Caco-2 (cell line): ENCODE results near the gene CACNA1I. TPM values are rescaled to one million over a fixed set of nuclear protein-coding genes. Genes with fewer than 3 reads are reported as not detected.
A peak's percentile ranks its signal among the peaks of the same experiment; 100 is the strongest.

Experiments
- BruUV-seq: library from RNA; stranded (reverse); fragments of 400-500 nt; replicated peaks from 2 replicates; lab custom pipeline; 2021; lab: Mats Ljungman, UMichigan
- CTCF ChIA-PET: fragments of 300-600 bp; sonication (Branson Sonifier 250); formaldehyde crosslinking; loops from one replicate; lab custom pipeline; 2022; ENCODE audit warnings: antibody characterized with exemption; lab: Charles Lee
- POLR2A ChIA-PET: fragments of 300-600 bp; sonication (Branson Sonifier 250); formaldehyde crosslinking; loops from one replicate; lab custom pipeline; 2022; ENCODE audit warnings: antibody characterized with exemption; lab: Charles Lee
- DNase-seq, 2 experiments: peaks; one replicate each; pipeline versions ENCODE4 v3.0.0 to v3.0.0-alpha.2; 2020 to 2022
- H3K27me3 ChIP-seq: replicated peaks from 2 replicates; pipeline ENCODE4 v1.6.0; 2011; ENCODE audit warnings: low read length; ENCODE audit not compliant: control insufficient read depth, insufficient read depth
- H3K36me3 ChIP-seq: 2 replicates; pipeline ENCODE4 v1.5.1; 2011; ENCODE audit warnings: low read length; ENCODE audit not compliant: control insufficient read depth, insufficient read depth
- H3K4me1 ChIP-seq: fragments of 250-450 bp; sonication (Bioruptor Pico); 2 replicates; pipeline ENCODE4 v1.5.1; 2020; ENCODE audit warnings: mild to moderate bottlenecking
- H3K4me3 ChIP-seq: 2 replicates; pipeline ENCODE4 v1.5.1; 2011; ENCODE audit warnings: low read depth, mild to moderate bottlenecking, control low read depth, low read length
- H3K9me3 ChIP-seq: fragments of 250-450 bp; sonication (Bioruptor Pico); 2 replicates; pipeline ENCODE4 v1.5.1; 2020; ENCODE audit warnings: mild to moderate bottlenecking, moderate library complexity
- H3K27ac Mint-ChIP-seq: one replicate; pipeline ENCODE4 v1.8.0; 2022; ENCODE audit warnings: mixed read lengths; ENCODE audit not compliant: unreplicated experiment
- H3K27me3 Mint-ChIP-seq: one replicate; pipeline ENCODE4 v1.8.0; 2022; ENCODE audit warnings: mixed read lengths; ENCODE audit not compliant: insufficient read depth, unreplicated experiment
- H3K36me3 Mint-ChIP-seq: one replicate; pipeline ENCODE4 v1.8.0; 2022; ENCODE audit warnings: mild to moderate bottlenecking, mixed read lengths; ENCODE audit not compliant: insufficient read depth, unreplicated experiment
- H3K4me1 Mint-ChIP-seq: one replicate; pipeline ENCODE4 v1.8.0; 2022; ENCODE audit warnings: low read depth, mixed read lengths; ENCODE audit not compliant: unreplicated experiment
- H3K4me3 Mint-ChIP-seq: one replicate; pipeline ENCODE4 v1.8.0; 2022; ENCODE audit warnings: mild to moderate bottlenecking, moderate library complexity, mixed read lengths; ENCODE audit not compliant: unreplicated experiment
- H3K9me3 Mint-ChIP-seq: one replicate; pipeline ENCODE4 v1.8.0; 2022; ENCODE audit warnings: mixed read lengths; ENCODE audit not compliant: unreplicated experiment
- intact Hi-C: fragments of 100-400 bp; cut with micrococcal nuclease; formaldehyde crosslinking; loops from one replicate; pipeline ENCODE4 v1.10.0; 2022; ENCODE audit not compliant: unreplicated experiment
- total RNA-seq: library from RNA; stranded (reverse); gene quantifications from 2 replicates; pipeline ENCODE4 v1.2.3, GENCODE V29; 2022
- TF ChIP-seq, protein P1 (sequence below), 2 experiments: fragments of 200-600 bp in 1 of 2; IDR thresholded peaks; 1 replicate in 1 of 2; 2 replicates in 1 of 2; pipeline versions ENCODE4 v1.5.1 to v1.8.0; 2011 to 2022; ENCODE audit warnings: antibody characterized with exemption in 1 of 2, control low read depth in 1 of 2, inconsistent platforms in 1 of 2, low read depth in 1 of 2, low read length in 1 of 2, mild to moderate bottlenecking in 1 of 2, moderate library complexity in 1 of 2; ENCODE audit not compliant: insufficient read depth in 1 of 2, severe bottlenecking in 1 of 2, unreplicated experiment in 1 of 2

The CACNA1I gene
- total RNA-seq, 1 experiment from 2014 or later, result not detected

DNA sequence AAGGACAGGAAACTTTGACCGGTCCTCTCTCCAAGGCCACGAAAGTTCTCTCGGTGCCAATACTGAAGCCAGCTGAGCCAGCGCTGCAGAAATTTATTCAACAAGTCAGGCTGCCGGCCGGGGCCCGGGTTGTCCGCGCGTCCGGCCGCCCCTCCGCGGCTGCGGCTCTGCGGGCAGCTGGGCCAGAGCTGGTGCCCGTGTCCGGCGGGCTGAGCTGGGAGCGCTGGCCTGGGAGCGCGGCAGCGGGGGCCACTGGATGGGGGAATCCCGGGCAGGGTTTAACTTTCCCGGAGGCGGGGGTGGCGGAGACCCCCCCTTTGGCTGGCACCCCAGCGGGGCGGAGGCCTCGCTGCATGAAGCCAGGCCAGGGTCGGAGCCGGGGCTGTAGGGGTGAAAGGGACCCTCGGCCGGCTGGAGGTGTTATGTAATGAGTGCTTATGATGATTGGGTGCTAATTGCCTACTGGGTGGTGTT lies 12.3 kb upstream of the CACNA1I start:
- no peak overlapping the region for H3K4me3 ChIP-seq
- no peak overlapping the region for H3K4me3 Mint-ChIP-seq
- TF ChIP-seq, protein P1, sequence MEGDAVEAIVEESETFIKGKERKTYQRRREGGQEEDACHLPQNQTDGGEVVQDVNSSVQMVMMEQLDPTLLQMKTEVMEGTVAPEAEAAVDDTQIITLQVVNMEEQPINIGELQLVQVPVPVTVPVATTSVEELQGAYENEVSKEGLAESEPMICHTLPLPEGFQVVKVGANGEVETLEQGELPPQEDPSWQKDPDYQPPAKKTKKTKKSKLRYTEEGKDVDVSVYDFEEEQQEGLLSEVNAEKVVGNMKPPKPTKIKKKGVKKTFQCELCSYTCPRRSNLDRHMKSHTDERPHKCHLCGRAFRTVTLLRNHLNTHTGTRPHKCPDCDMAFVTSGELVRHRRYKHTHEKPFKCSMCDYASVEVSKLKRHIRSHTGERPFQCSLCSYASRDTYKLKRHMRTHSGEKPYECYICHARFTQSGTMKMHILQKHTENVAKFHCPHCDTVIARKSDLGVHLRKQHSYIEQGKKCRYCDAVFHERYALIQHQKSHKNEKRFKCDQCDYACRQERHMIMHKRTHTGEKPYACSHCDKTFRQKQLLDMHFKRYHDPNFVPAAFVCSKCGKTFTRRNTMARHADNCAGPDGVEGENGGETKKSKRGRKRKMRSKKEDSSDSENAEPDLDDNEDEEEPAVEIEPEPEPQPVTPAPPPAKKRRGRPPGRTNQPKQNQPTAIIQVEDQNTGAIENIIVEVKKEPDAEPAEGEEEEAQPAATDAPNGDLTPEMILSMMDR (IDR thresholded peaks at IDR 0.05; ENCODE audit: insufficient read depth in 1 of 2, low read depth in 1 of 2, low read length in 1 of 2, severe bottlenecking in 1 of 2, unreplicated experiment in 1 of 2), result no peak
- H3K27me3 ChIP-seq, result peaks cover 6% of the 10 kb centered on the region
- no peaks in the 10 kb centered on the region for H3K4me1 ChIP-seq
- no TSS peak for BruUV-seq
- H3K27ac Mint-ChIP-seq, result no peak overlapping the region
- intact Hi-C loops, result loop anchor here (10.0 kb wide), 1 partner anchor 167 kb away; no protein-coding TSS in a partner anchor
- no peaks in the 10 kb centered on the region for H3K9me3 ChIP-seq
- peaks cover 14% of the 10 kb centered on the region for H3K27me3 Mint-ChIP-seq
- no peaks in the 10 kb centered on the region for H3K36me3 ChIP-seq
- no peaks in the 10 kb centered on the region for H3K36me3 Mint-ChIP-seq
- DNase-seq, result no peak
- CTCF ChIA-PET, result no interaction called here
- POLR2A ChIA-PET, result no interaction called here
- H3K9me3 Mint-ChIP-seq, result no peaks in the 10 kb centered on the region
- peaks cover 5% of the 10 kb centered on the region for H3K4me1 Mint-ChIP-seq

DNA sequence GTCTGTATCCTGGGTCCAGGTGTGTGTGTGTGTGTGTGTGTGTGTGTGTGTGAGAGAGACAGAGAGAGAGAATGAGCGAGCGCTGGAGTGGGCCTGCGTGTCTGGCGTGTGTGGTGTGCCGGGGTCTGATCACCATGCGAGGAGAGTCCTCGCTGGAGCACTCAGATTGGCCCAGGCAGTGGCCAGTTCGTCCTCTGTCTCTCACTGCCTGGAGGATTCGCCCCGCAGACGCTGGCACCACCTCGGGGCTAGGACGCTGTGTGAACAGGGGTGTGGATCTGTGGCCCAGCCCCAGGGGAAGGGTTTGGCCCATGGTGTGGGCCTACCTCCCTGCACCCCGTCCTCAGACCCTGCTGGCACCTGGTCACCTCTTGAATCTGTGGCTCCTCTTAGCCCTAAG lies 11.6 kb upstream of the CACNA1I start:
- Histone ChIP-seq H3K27me3 (peaks cover 6% of the 10 kb centered on the region), H3K36me3 (no peaks in the 10 kb centered on the region), H3K9me3 (no peaks in the 10 kb centered on the region), H3K4me3 (no peak overlapping the region), H3K4me1 (no peaks in the 10 kb centered on the region)
- no peak overlapping the region for H3K27ac Mint-ChIP-seq
- intact Hi-C loops, result loop anchor here (10.0 kb wide), 1 partner anchor 166 kb away; no protein-coding TSS in a partner anchor
- H3K27me3 Mint-ChIP-seq, result peaks cover 14% of the 10 kb centered on the region
- TF ChIP-seq, protein P1 (IDR thresholded peaks at IDR 0.05; ENCODE audit: insufficient read depth in 1 of 2, low read depth in 1 of 2, low read length in 1 of 2, severe bottlenecking in 1 of 2, unreplicated experiment in 1 of 2), result no peak
- ChIA-PET POLR2A (no interaction called here), CTCF (interaction anchor here (1.2 kb wide), 1 partner anchor 12 kb away, joined by 3 read pairs; no protein-coding TSS in a partner anchor)
- no TSS peak for BruUV-seq
- H3K4me3 Mint-ChIP-seq, result no peak overlapping the region
- peaks cover 5% of the 10 kb centered on the region for H3K4me1 Mint-ChIP-seq
- no peak for DNase-seq
- H3K9me3 Mint-ChIP-seq, result no peaks in the 10 kb centered on the region
- no peaks in the 10 kb centered on the region for H3K36me3 Mint-ChIP-seq

GRCh38 chr22:39559456-39560105 lies 11.0 kb upstream of the CACNA1I start:
- H3K36me3 Mint-ChIP-seq, result no peaks in the 10 kb centered on the region
- H3K4me3 Mint-ChIP-seq, result no peak overlapping the region
- BruUV-seq, result no TSS peak
- intact Hi-C loops, result loop anchor here (10.0 kb wide), 1 partner anchor 165 kb away; no protein-coding TSS in a partner anchor
- H3K4me1 ChIP-seq, result no peaks in the 10 kb centered on the region
- peaks cover 14% of the 10 kb centered on the region for H3K27me3 Mint-ChIP-seq
- CTCF ChIA-PET, result interaction anchor here (0.6 to 1.2 kb wide), 6 partner anchors 12 to 465 kb away, joined by 3 to 5 read pairs (median 4); partner anchors contain the start of gene MIEF1
- TF ChIP-seq, protein P1 (IDR thresholded peaks at IDR 0.05; ENCODE audit: insufficient read depth in 1 of 2, low read depth in 1 of 2, low read length in 1 of 2, severe bottlenecking in 1 of 2, unreplicated experiment in 1 of 2), result peak; percentile 56 to 60
- no peaks in the 10 kb centered on the region for H3K36me3 ChIP-seq
- peaks cover 6% of the 10 kb centered on the region for H3K27me3 ChIP-seq
- peaks cover 5% of the 10 kb centered on the region for H3K4me1 Mint-ChIP-seq
- DNase-seq, result peak in 1 of 2 experiments; percentile 45
- POLR2A ChIA-PET, result interaction anchor here (0.6 kb wide), 1 partner anchor 47 kb away, joined by 6 read pairs; no protein-coding TSS in a partner anchor
- H3K9me3 ChIP-seq, result no peaks in the 10 kb centered on the region
- H3K4me3 ChIP-seq, result no peak overlapping the region
- H3K27ac Mint-ChIP-seq, result no peak overlapping the region
- no peaks in the 10 kb centered on the region for H3K9me3 Mint-ChIP-seq
